Stimulated activated CD8-positive, alpha-beta memory T cell treated with anti-CD3 and anti-CD28 coated beads, Interleukin-15, amount 100 ng/mL, for 48 hours (primary cell): Measurements from ENCODE around the gene KCNMA1.

Experiments
- DNase-seq, 2 donors: peaks; one replicate each; pipeline ENCODE4 v3.0.0-alpha.2; 2020; ENCODE audit warnings: low read depth in 2 of 2

KCNMA1 gene

GRCh38 chr10:76902949-76903348 lies 734.7 kb downstream of the KCNMA1 start:
- DNase-seq: no peak

GRCh38 chr10:76901701-76902100 lies 735.9 kb downstream of the KCNMA1 start:
- DNase-seq: no peak

- DNase-seq: no peak
Measured at GRCh38 chr10:76899490-76899889, 738.1 kb downstream of the KCNMA1 start.

- no peak for DNase-seq
Measured at GRCh38 chr10:76892766-76893479, 744.7 kb downstream of the KCNMA1 start.

- no peak for DNase-seq
Measured at GRCh38 chr10:76887223-76888010, 750.2 kb downstream of the KCNMA1 start.

- DNase-seq: no peak
Measured at GRCh38 chr10:76885816-76886215, 751.8 kb downstream of the KCNMA1 start.

GRCh38 chr10:76884673-76885275 lies 752.8 kb downstream of the KCNMA1 start:
- DNase-seq: no peak

- DNase-seq: no peak
Measured at GRCh38 chr10:76883596-76883995, 754.0 kb downstream of the KCNMA1 start.

GRCh38 chr10:76882796-76883195 lies 754.8 kb downstream of the KCNMA1 start:
- DNase-seq: no peak

GRCh38 chr10:76882245-76882644 lies 755.4 kb downstream of the KCNMA1 start:
- DNase-seq: no peak

- no peak for DNase-seq
Measured at GRCh38 chr10:76881477-76882220, 756.0 kb downstream of the KCNMA1 start.

GRCh38 chr10:76880931-76881330 lies 756.7 kb downstream of the KCNMA1 start:
- DNase-seq: no peak

GRCh38 chr10:76879116-76879913 lies 758.3 kb downstream of the KCNMA1 start:
- no peak for DNase-seq

GRCh38 chr10:76878514-76878913 lies 759.1 kb downstream of the KCNMA1 start:
- DNase-seq: no peak

GRCh38 chr10:76874896-76875295 lies 762.7 kb downstream of the KCNMA1 start:
- no peak for DNase-seq

GRCh38 chr10:76874176-76874575 lies 763.4 kb downstream of the KCNMA1 start:
- DNase-seq: no peak

GRCh38 chr10:76871697-76872295 lies 765.8 kb downstream of the KCNMA1 start:
- no peak for DNase-seq

GRCh38 chr10:76869931-76870330 lies 767.7 kb downstream of the KCNMA1 start:
- no peak for DNase-seq

GRCh38 chr10:76868098-76868977 lies 769.3 kb downstream of the KCNMA1 start:
- no peak for DNase-seq
